ENCODE results near the gene PAQR4. TPM values are rescaled to one million over a fixed set of nuclear protein-coding genes. Genes with fewer than 3 reads are reported as not detected.

Gene PAQR4
- total and polyA plus RNA-seq, 4 donors: 4.0 to 21.3 (median 13.1) TPM

GRCh38 chr16:3014971-3015370 lies 45.8 kb downstream of the PAQR4 start:
- 86 to 89% methylated on average over 6 of the region's 6 CpGs for WGBS, 2 donors
- DNase-seq (peak in 1 of 3 donors; percentile 57), ATAC-seq (ENCODE audit: insufficient read depth, low FRiP score) (no peak)
- Histone ChIP-seq H3K9me3 (ENCODE audit: control insufficient read depth in 4 of 4, insufficient read depth in 3 of 4, low read length in 3 of 4) (peaks cover 0 to 2% (median 0%) of the 10 kb centered on the region in 4 donors), H3K4me3 (no peak overlapping the region), H3K27ac (ENCODE audit: low read depth in 1 of 2, low read length in 1 of 2) (no peak overlapping the region), H3K9ac (ENCODE audit: insufficient read depth in 1 of 2, low read length in 2 of 2) (no peak overlapping the region), H3K4me1 (ENCODE audit: control insufficient read depth in 5 of 5, insufficient read depth in 5 of 5, low read length in 5 of 5) (peaks cover 0 to 45% (median 8%) of the 10 kb centered on the region in 5 donors), H3K36me3 (ENCODE audit: control insufficient read depth in 4 of 4, insufficient read depth in 4 of 4, low read length in 4 of 4) (no peaks in the 10 kb centered on the region), H3K27me3 (ENCODE audit: control insufficient read depth in 3 of 3, insufficient read depth in 3 of 3, low read length in 2 of 3) (peaks cover 0 to 29% (median 27%) of the 10 kb centered on the region in 3 donors)
- TF ChIP-seq CTCF (IDR thresholded peaks at IDR 0.05; ENCODE audit: control extremely low read depth, extremely low read depth): no peak

GRCh38 chr16:3015865-3016521 lies 46.8 kb downstream of the PAQR4 start:
- no peaks in the 10 kb centered on the region for H3K9me3 ChIP-seq (ENCODE audit: control insufficient read depth in 4 of 4, insufficient read depth in 3 of 4, low read length in 3 of 4)
- no peak overlapping the region for H3K4me3 ChIP-seq
- H3K36me3 ChIP-seq (ENCODE audit: control insufficient read depth in 4 of 4, insufficient read depth in 4 of 4, low read length in 4 of 4): no peaks in the 10 kb centered on the region
- no peak for ATAC-seq (ENCODE audit: insufficient read depth, low FRiP score)
- H3K27ac ChIP-seq (ENCODE audit: low read depth in 1 of 2, low read length in 1 of 2): no peak overlapping the region
- H3K9ac ChIP-seq (ENCODE audit: insufficient read depth in 1 of 2, low read length in 2 of 2): no peak overlapping the region
- peaks cover 0 to 29% (median 24%) of the 10 kb centered on the region in 3 donors for H3K27me3 ChIP-seq (ENCODE audit: control insufficient read depth in 3 of 3, insufficient read depth in 3 of 3, low read length in 2 of 3)
- DNase-seq: no peak
- H3K4me1 ChIP-seq (ENCODE audit: control insufficient read depth in 5 of 5, insufficient read depth in 5 of 5, low read length in 5 of 5): peaks cover 0 to 47% (median 9%) of the 10 kb centered on the region in 5 donors
- no peak for TF ChIP-seq CTCF (IDR thresholded peaks at IDR 0.05; ENCODE audit: control extremely low read depth, extremely low read depth)
- 82 to 92% methylated on average over 13 of the region's 13 CpGs for WGBS, 2 donors

- Histone ChIP-seq H3K9ac (ENCODE audit: insufficient read depth in 1 of 2, low read length in 2 of 2) (no peak overlapping the region), H3K4me3 (no peak overlapping the region), H3K27ac (ENCODE audit: low read depth in 1 of 2, low read length in 1 of 2) (no peak overlapping the region), H3K9me3 (ENCODE audit: control insufficient read depth in 4 of 4, insufficient read depth in 3 of 4, low read length in 3 of 4) (no peaks in the 10 kb centered on the region), H3K27me3 (ENCODE audit: control insufficient read depth in 3 of 3, insufficient read depth in 3 of 3, low read length in 2 of 3) (peaks cover 0 to 25% (median 17%) of the 10 kb centered on the region in 3 donors), H3K36me3 (ENCODE audit: control insufficient read depth in 4 of 4, insufficient read depth in 4 of 4, low read length in 4 of 4) (peaks cover 0 to 3% (median 0%) of the 10 kb centered on the region in 4 donors), H3K4me1 (ENCODE audit: control insufficient read depth in 5 of 5, insufficient read depth in 5 of 5, low read length in 5 of 5) (peaks cover 0 to 42% (median 13%) of the 10 kb centered on the region in 5 donors)
- DNase-seq (no peak), ATAC-seq (ENCODE audit: insufficient read depth, low FRiP score) (no peak)
- TF ChIP-seq CTCF (IDR thresholded peaks at IDR 0.05; ENCODE audit: control extremely low read depth, extremely low read depth): no peak
- WGBS, 2 donors: 73 to 79% methylated on average over 20 of the region's 20 CpGs
These were observed 48.2 kb downstream of the PAQR4 start for GRCh38 chr16:3017344-3017743.
